SU-DHL-6 (cell line): ENCODE results near the gene ABHD11.

Source experiments
- H2AFZ ChIP-seq: fragments of 200-600 bp; sonication (generic); 2 replicates; pipeline ENCODE4 v1.6.1; 2014; ENCODE audit warnings: low read depth, mild to moderate bottlenecking, moderate library complexity, mixed read lengths, antibody characterized with exemption, low read length; ENCODE audit not compliant: severe bottlenecking
- H3F3A ChIP-seq: fragments of 200-600 bp; shearing (Covaris generic); 2 replicates; pipeline ENCODE4 v1.6.0; 2016; ENCODE audit warnings: antibody characterized with exemption, mild to moderate bottlenecking; ENCODE audit not compliant: insufficient read depth
- H3K27ac ChIP-seq: fragments of 200-600 bp; sonication (generic); 2 replicates; pipeline ENCODE4 v1.5.1; 2016; ENCODE audit warnings: low read depth, mild to moderate bottlenecking, low read length, moderate library complexity, mixed read lengths
- H3K27me3 ChIP-seq: fragments of 200-600 bp; sonication (generic), shearing (Covaris generic); 2 replicates; pipeline ENCODE4 v1.6.0; 2014; ENCODE audit warnings: mild to moderate bottlenecking, low read length
- H3K36me3 ChIP-seq: fragments of 200-600 bp; sonication (generic); 2 replicates; pipeline ENCODE4 v1.6.1; 2014; ENCODE audit warnings: mild to moderate bottlenecking, low read length, mixed read lengths
- H3K4me2 ChIP-seq: fragments of 300-600, 200-600 bp; shearing (Covaris generic), sonication (generic); 2 replicates; pipeline ENCODE4 v1.6.0; 2014; ENCODE audit warnings: low read length, low read depth, mild to moderate bottlenecking; ENCODE audit not compliant: poor library complexity, severe bottlenecking
- H3K4me3 ChIP-seq: fragments of 200-600 bp; sonication (generic); 2 replicates; pipeline ENCODE4 v1.5.1; 2014; ENCODE audit warnings: antibody characterized with exemption, low read length, mild to moderate bottlenecking, mixed read lengths; ENCODE audit not compliant: insufficient read depth, poor library complexity, severe bottlenecking
- H3K79me2 ChIP-seq: fragments of 200-600 bp; sonication (generic); 2 replicates; pipeline ENCODE4 v1.6.1; 2014; ENCODE audit warnings: mild to moderate bottlenecking, low read length, moderate library complexity; ENCODE audit not compliant: insufficient read depth
- H3K9ac ChIP-seq: fragments of 200-600 bp; sonication (generic); 2 replicates; pipeline ENCODE4 v1.7.0; 2014; ENCODE audit warnings: mild to moderate bottlenecking, low read length
- H3K9me2 ChIP-seq: fragments of 200-600 bp; sonication (generic); replicated peaks from 2 replicates; pipeline ENCODE4 v1.6.1; 2014; ENCODE audit warnings: low read length; ENCODE audit not compliant: insufficient read depth
- H3K9me3 ChIP-seq: fragments of 200-600 bp; sonication (generic); 2 replicates; pipeline ENCODE4 v1.6.1; 2014; ENCODE audit warnings: low read length, mixed read lengths; ENCODE audit not compliant: insufficient read depth
- H4K20me1 ChIP-seq: fragments of 200-600 bp; sonication (generic); 2 replicates; pipeline ENCODE4 v1.6.1; 2014; ENCODE audit warnings: low read depth, mild to moderate bottlenecking, antibody characterized with exemption, low read length, moderate library complexity, mixed read lengths
- CTCF ChIP-seq: fragments of 200-600 bp; sonication (generic); IDR thresholded peaks from one replicate; pipeline ENCODE4 v1.5.1; 2017; ENCODE audit warnings: antibody characterized with exemption, mild to moderate bottlenecking, low read length, moderate library complexity; ENCODE audit not compliant: insufficient read depth, poor library complexity, severe bottlenecking
- EZH2phosphoT487 ChIP-seq: fragments of 200-600 bp; sonication (generic), shearing (Covaris generic); conservative IDR thresholded peaks from 2 replicates; pipeline ENCODE4 v1.6.1; 2018; ENCODE audit warnings: mild to moderate bottlenecking, antibody characterized with exemption, low read length, moderate library complexity, mixed read lengths

The ABHD11 gene

GRCh38 chr7:73770860-73771670, 32.5 kb upstream of the ABHD11 start:
- Histone ChIP-seq H4K20me1 (no peaks in the 10 kb centered on the region), H3K9me3 (no peaks in the 10 kb centered on the region), H3K4me2 (no peak overlapping the region), H3K9me2 (no peaks in the 10 kb centered on the region), H3F3A (no peaks in the 10 kb centered on the region), H3K9ac (no peak overlapping the region), H3K4me3 (no peak overlapping the region), H3K36me3 (no peaks in the 10 kb centered on the region), H3K27ac (no peak overlapping the region), H3K79me2 (no peaks in the 10 kb centered on the region), H2AFZ (no peak overlapping the region), H3K27me3 (no peaks in the 10 kb centered on the region)
- TF ChIP-seq EZH2phosphoT487, result no peak
- no peak for TF ChIP-seq CTCF

- no peak within 1 kb of the TSS for H2AFZ ChIP-seq
- H4K20me1 ChIP-seq, result no peaks in the 10 kb centered on the region
- no peak for TF ChIP-seq EZH2phosphoT487
- no peak for TF ChIP-seq CTCF
- no peaks in the 10 kb centered on the region for H3F3A ChIP-seq
- H3K4me3 ChIP-seq, result no peak within 1 kb of the TSS
- no peaks in the 10 kb centered on the region for H3K9me2 ChIP-seq
- no peak within 1 kb of the TSS for H3K4me2 ChIP-seq
- no peaks in the 10 kb centered on the region for H3K79me2 ChIP-seq
- H3K27me3 ChIP-seq, result no peaks in the 10 kb centered on the region
- no peaks in the 10 kb centered on the region for H3K36me3 ChIP-seq
- no peak within 1 kb of the TSS for H3K9ac ChIP-seq
- no peak within 1 kb of the TSS for H3K27ac ChIP-seq
- no peaks in the 10 kb centered on the region for H3K9me3 ChIP-seq
Observed at GRCh38 chr7:73770002-73770859, 31.6 kb upstream of the ABHD11 start, which contains the start of gene CLDN3. CLDN3 (minus strand) TSS chr7:73770270; CDS start chr7:73770049, 221 bp downstream.

- Histone ChIP-seq H3K79me2 (no peaks in the 10 kb centered on the region), H3F3A (no peaks in the 10 kb centered on the region), H3K9me2 (no peaks in the 10 kb centered on the region), H2AFZ (no peak overlapping the region), H3K27me3 (no peaks in the 10 kb centered on the region), H3K9me3 (no peaks in the 10 kb centered on the region), H3K4me2 (no peak overlapping the region), H3K36me3 (no peaks in the 10 kb centered on the region), H3K9ac (no peak overlapping the region), H3K4me3 (no peak overlapping the region), H3K27ac (no peak overlapping the region), H4K20me1 (no peaks in the 10 kb centered on the region)
- no peak for TF ChIP-seq EZH2phosphoT487
- TF ChIP-seq CTCF, result no peak
Observed at GRCh38 chr7:73769481-73770001, 30.9 kb upstream of the ABHD11 start.
